ENCODE results near the gene EEF2.
"Not testable (repeated sequence)": the region's sequence is repeated elsewhere in the genome, so short reads cannot be mapped to it uniquely, and the experiment has no call there.

The EEF2 gene

DNA sequence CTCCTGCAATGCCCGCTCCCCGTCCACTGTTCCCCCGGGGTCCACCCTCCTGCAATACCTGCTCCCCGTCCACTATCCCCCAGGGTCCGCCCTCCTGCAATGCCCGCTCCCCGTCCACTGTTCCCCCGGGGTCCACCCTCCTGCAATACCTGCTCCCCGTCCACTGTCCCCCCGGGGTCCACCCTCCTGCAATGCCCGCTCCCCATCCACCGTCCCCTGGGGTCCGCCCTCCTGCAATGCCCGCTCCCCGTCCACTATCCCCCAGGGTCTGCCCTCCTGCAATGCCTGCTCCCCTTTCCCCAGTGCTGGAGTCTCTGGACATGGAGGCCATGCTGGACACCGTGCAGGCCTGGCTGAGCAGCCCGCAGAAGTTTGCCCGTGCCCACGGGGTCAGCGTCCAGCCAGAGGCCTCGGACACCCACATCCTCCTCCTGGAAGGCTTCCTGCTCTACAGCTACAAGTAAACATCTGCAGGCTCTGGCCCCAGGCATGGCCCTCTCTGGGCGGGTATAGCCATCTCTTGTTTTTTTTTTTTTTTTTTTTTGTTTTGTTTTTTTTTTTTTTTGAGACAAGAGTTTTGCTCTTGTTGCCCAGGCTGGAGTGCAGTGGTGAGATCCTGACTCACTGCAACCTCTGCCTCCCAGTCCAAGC, 46.8 kb downstream of the EEF2 start:
- DNase-seq = not testable (repeated sequence)

DNA sequence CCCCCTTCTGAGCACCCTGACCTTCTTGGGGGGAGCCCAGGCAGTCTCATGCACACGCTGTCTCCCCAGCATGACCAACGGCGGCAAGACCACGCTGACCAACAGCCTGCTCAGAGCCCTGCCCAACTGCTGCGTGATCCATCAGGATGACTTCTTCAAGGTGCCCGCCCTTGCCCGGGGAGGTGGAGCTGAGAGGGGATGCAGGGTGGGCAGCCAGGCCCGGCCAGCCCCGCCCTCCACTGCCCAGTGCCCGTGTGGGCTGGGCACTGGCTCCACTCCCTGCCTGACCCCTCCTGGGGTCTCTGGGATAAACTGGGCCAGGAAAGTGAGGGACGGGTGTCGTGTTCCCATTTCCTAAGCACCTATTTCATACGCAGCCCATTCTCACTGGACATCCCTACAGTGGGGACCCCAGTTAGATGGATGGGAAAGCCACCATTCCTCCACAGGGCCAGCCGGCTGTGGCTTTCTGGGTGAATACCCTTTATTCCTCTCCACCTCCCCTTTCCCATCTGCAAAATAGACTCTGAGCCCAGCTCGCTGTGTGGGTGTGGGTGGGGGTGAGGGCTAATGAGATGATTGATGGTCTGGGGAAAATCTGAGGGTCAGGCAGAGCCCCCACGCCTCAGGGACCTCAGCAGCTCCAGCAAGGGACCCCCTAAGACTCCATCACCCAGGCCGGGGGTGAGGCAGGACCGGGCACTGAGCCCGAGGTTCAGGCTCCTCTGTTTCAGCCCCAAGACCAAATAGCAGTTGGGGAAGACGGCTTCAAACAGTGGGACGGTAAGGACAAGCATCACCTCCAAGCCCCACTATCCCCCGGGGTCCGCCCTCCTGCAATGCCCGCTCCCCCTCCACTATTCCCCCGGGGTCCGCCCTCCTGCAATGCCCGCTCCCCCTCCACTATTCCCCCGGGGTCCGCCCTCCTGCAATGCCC, 48.5 kb downstream of the EEF2 start:
- DNase-seq = no peak

DNA sequence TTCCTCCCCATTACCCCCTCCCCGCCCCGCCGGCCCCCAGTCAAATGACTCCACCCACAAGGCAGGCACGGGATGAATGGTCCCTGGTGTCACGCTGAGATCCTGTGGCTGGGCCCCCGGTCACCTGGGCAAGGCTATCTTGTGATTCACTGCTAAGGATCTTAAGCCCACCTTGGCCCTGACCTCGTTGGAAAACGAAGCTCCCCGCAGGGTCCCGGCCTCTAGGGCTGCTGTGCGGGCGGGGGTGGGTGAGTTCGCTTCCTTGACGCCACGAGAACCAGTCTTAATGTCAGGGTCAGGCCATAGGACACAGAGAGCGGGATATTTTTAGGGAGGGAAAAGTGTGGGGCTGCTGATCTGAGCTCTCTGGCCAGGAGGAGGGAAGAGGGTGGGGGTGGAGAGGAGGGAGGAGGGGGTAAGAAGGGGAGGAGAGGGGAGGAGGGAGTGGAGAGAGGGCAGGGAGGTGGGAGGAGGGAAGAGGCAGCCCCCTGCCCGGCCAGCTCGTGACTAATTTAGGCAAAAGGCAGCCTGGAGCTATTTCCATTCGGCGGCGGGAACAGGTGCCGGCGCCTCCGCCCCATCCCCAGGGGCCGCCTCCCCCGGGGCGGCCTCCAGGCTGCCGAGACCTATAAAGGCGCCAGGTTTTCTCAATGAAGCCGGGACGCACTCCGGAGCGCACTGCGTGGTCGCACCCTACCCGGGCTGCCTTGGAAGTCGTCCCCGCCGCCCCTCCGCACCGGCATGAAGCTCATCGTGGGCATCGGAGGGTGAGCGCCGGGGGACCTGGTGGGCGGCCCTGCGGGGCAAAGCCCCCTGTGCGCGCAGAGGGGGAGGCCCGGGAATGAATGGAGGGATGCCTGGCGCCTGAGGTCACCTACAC, 52.1 kb downstream of the EEF2 start, which contains the start of gene NMRK2:
Gene NMRK2 (plus strand): TSS at position 139 of the 880 bp plus-strand sequence. CDS start 603 bp downstream, at position 742.
- DNase-seq = no peak

DNA sequence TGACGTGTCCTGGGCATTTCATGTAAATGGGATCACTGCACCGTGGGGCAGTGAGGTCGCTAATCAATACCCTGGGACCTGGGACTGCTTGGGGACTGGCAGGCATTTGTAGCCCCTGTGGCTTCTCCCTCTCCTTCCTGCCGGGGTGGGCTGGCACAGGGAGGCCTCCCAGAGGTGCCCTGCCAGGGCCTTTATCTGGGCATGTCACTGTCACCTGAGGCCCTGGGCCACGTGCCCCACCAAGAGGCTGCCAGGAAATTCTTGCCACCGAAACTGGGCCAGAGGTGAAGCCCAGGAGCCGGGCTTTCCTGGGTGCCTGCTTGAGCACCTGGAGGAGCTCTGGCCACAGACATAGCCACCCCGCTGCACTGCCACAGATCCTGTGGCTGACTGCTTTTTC, 54.2 kb downstream of the EEF2 start:
- no peak for DNase-seq
